CD4-positive, alpha-beta T cell treated with Interleukin-17A for 4 hours (primary cell): ENCODE results near the gene MESD.

ENCODE experiments used
- DNase-seq: peaks from one replicate; pipeline ENCODE4 v3.0.0-alpha.2; 2020; ENCODE audit warnings: mixed read lengths

The MESD gene

GRCh38 chr15:80957556-80957955 lies 32.1 kb downstream of the MESD start:
- no peak for DNase-seq

GRCh38 chr15:80955571-80956452 lies 33.8 kb downstream of the MESD start:
- DNase-seq, result peak; percentile 49

- no peak for DNase-seq
These were observed 35.5 kb downstream of the MESD start for GRCh38 chr15:80953953-80954778.

- no peak for DNase-seq
These were observed 36.3 kb downstream of the MESD start for GRCh38 chr15:80953001-80953952.

GRCh38 chr15:80951941-80952340 lies 37.7 kb downstream of the MESD start:
- DNase-seq, result no peak

GRCh38 chr15:80950291-80951078 lies 39.1 kb downstream of the MESD start:
- DNase-seq, result no peak

GRCh38 chr15:80949756-80950155 lies 39.9 kb downstream of the MESD start:
- DNase-seq, result no peak

GRCh38 chr15:80948651-80949292 lies 40.8 kb downstream of the MESD start:
- DNase-seq, result no peak

- DNase-seq, result no peak
These were observed 43.0 kb downstream of the MESD start for GRCh38 chr15:80946576-80946975.

GRCh38 chr15:80945605-80946004 lies 44.0 kb downstream of the MESD start:
- DNase-seq, result no peak

GRCh38 chr15:80944818-80945217 lies 44.8 kb downstream of the MESD start:
- DNase-seq, result no peak

GRCh38 chr15:80942746-80943565 lies 46.7 kb downstream of the MESD start:
- DNase-seq, result no peak

- no peak for DNase-seq
These were observed 47.4 kb downstream of the MESD start for GRCh38 chr15:80942266-80942665.

GRCh38 chr15:80940851-80941250 lies 48.8 kb downstream of the MESD start:
- no peak for DNase-seq

- no peak for DNase-seq
These were observed 49.3 kb downstream of the MESD start for GRCh38 chr15:80940331-80940730.

GRCh38 chr15:80939216-80939615 lies 50.4 kb downstream of the MESD start:
- DNase-seq, result no peak

GRCh38 chr15:80937718-80938117 lies 51.9 kb downstream of the MESD start:
- no peak for DNase-seq

- DNase-seq, result no peak
These were observed 53.1 kb downstream of the MESD start for GRCh38 chr15:80936288-80937078.

GRCh38 chr15:80934761-80935221 lies 54.8 kb downstream of the MESD start:
- no peak for DNase-seq
